IMR-90 (cell line): Measurements from ENCODE around the gene TENT5C. TPM values are rescaled to one million over a fixed set of nuclear protein-coding genes. Genes with fewer than 3 reads are reported as not detected.

Experiments
- ATAC-seq: fragments of 200-7000 bp; cut with Tn5 transposase; 2 replicates; pipeline ENCODE4 v1.9.1; 2020; ENCODE audit warnings: low read depth, mild to moderate bottlenecking, moderate library complexity
- BruUV-seq: library from RNA; stranded (reverse); fragments of 400-500 nt; replicated peaks from 2 replicates; lab custom pipeline; 2021; lab: Mats Ljungman, UMichigan
- CTCF ChIA-PET: fragments of 300-600 bp; formaldehyde crosslinking; extraction: SDS; loops from one replicate; lab custom pipeline; 2021; ENCODE audit warnings: antibody characterized with exemption; lab: Yijun Ruan, JAX
- POLR2A ChIA-PET: fragments of 300-600 bp; sonication (Branson Sonifier 250); formaldehyde crosslinking; loops from one replicate; lab custom pipeline; 2022; ENCODE audit warnings: antibody characterized with exemption; ENCODE audit not compliant: unreplicated experiment; lab: Charles Lee
- DNase-seq: peaks from one replicate; pipeline ENCODE4 v3.0.0; 2013
- H2AFZ ChIP-seq: replicated peaks from 2 replicates; pipeline ENCODE3; 2013; ENCODE audit warnings: low read length, mild to moderate bottlenecking; ENCODE audit not compliant: poor library complexity
- H2AK5ac ChIP-seq: 2 replicates; pipeline ENCODE4 v1.6.1; 2013; ENCODE audit warnings: low read depth, low read length, inconsistent platforms
- H2AK9ac ChIP-seq: replicated peaks from 2 replicates; pipeline ENCODE3; 2013; ENCODE audit warnings: mild to moderate bottlenecking, low read depth, low read length, moderate library complexity; ENCODE audit not compliant: poor library complexity
- H2BK120ac ChIP-seq: 2 replicates; pipeline ENCODE4 v1.6.1; 2013; ENCODE audit warnings: low read depth, low read length, inconsistent platforms
- H2BK15ac ChIP-seq: 3 replicates; pipeline ENCODE4 v1.6.1; 2013; ENCODE audit warnings: low read depth, low read length, inconsistent platforms
- H2BK20ac ChIP-seq: 2 replicates; pipeline ENCODE4 v1.6.1; 2013; ENCODE audit warnings: low read depth, mild to moderate bottlenecking, inconsistent platforms, low read length, moderate library complexity
- H2BK5ac ChIP-seq: 2 replicates; pipeline ENCODE4 v1.6.1; 2013; ENCODE audit warnings: mild to moderate bottlenecking, low read depth, low read length, inconsistent platforms; ENCODE audit not compliant: poor library complexity, severe bottlenecking
- H3K14ac ChIP-seq: replicated peaks from 2 replicates; pipeline ENCODE4 v1.6.1; 2013; ENCODE audit warnings: low read depth, low read length, inconsistent platforms
- H3K18ac ChIP-seq: 2 replicates; pipeline ENCODE4 v1.6.1; 2013; ENCODE audit warnings: low read depth, low read length, control low read depth
- H3K23ac ChIP-seq: 2 replicates; pipeline ENCODE4 v1.6.1; 2013; ENCODE audit warnings: low read depth, low read length, inconsistent platforms
- H3K27ac ChIP-seq: 2 replicates; pipeline ENCODE4 v1.5.1; 2013; ENCODE audit warnings: mild to moderate bottlenecking, control low read depth, low read length; ENCODE audit not compliant: insufficient read depth
- H3K27me3 ChIP-seq: 2 replicates; pipeline ENCODE4 v1.6.1; 2013; ENCODE audit warnings: low read length; ENCODE audit not compliant: control insufficient read depth, insufficient read depth
- H3K36me3 ChIP-seq: 2 replicates; pipeline ENCODE4 v1.6.1; 2013; ENCODE audit warnings: low read length, mixed read lengths; ENCODE audit not compliant: control insufficient read depth, insufficient read depth
- H3K4ac ChIP-seq: 2 replicates; pipeline ENCODE4 v1.6.1; 2013; ENCODE audit warnings: low read depth, low read length, inconsistent platforms
- H3K4me1 ChIP-seq: 2 replicates; pipeline ENCODE4 v1.6.1; 2013; ENCODE audit warnings: low read length, mixed read lengths; ENCODE audit not compliant: control insufficient read depth, insufficient read depth
- H3K4me2 ChIP-seq: 2 replicates; pipeline ENCODE4 v1.6.1; 2013; ENCODE audit warnings: low read depth, mild to moderate bottlenecking, control low read depth, low read length, moderate library complexity
- H3K4me3 ChIP-seq: 2 replicates; pipeline ENCODE4 v1.5.1; 2013; ENCODE audit warnings: low read depth, mild to moderate bottlenecking, control low read depth, low read length, moderate library complexity; ENCODE audit not compliant: insufficient read depth
- H3K56ac ChIP-seq: 2 replicates; pipeline ENCODE4 v1.6.1; 2013; ENCODE audit warnings: low read length, inconsistent platforms; ENCODE audit not compliant: insufficient read depth; ENCODE audit errors: extremely low read depth
- H3K79me1 ChIP-seq, 2 experiments: 2 replicates each; pipeline ENCODE4 v1.6.1; 2013; ENCODE audit warnings: low read length in 2 of 2, inconsistent platforms in 1 of 2, low read depth in 1 of 2
- H3K9ac ChIP-seq: 2 replicates; pipeline ENCODE4 v1.6.1; 2013; ENCODE audit warnings: low read depth, low read length, control low read depth
- H3K9me1 ChIP-seq: 2 replicates; pipeline ENCODE4 v1.6.1; 2013; ENCODE audit warnings: low read length, inconsistent platforms; ENCODE audit not compliant: insufficient read depth
- H3K9me3 ChIP-seq: 2 replicates; pipeline ENCODE4 v1.6.1; 2013; ENCODE audit warnings: low read length; ENCODE audit not compliant: control insufficient read depth, insufficient read depth
- H4K20me1 ChIP-seq: 2 replicates; pipeline ENCODE4 v1.6.1; 2013; ENCODE audit warnings: low read length, inconsistent platforms; ENCODE audit not compliant: insufficient read depth
- H4K5ac ChIP-seq: 2 replicates; pipeline ENCODE4 v1.6.1; 2013; ENCODE audit warnings: mild to moderate bottlenecking, low read depth, low read length, control low read depth
- H4K8ac ChIP-seq, 2 experiments: 2 replicates each; pipeline ENCODE4 v1.6.1; 2013; ENCODE audit warnings: low read depth in 2 of 2, low read length in 2 of 2, control low read depth in 1 of 2, inconsistent platforms in 1 of 2
- H4K91ac ChIP-seq: 2 replicates; pipeline ENCODE4 v1.6.1; 2013; ENCODE audit warnings: low read depth, low read length, inconsistent platforms; ENCODE audit not compliant: insufficient read depth
- BHLHE40 ChIP-seq: fragments of 150-350 bp; IDR thresholded peaks from 2 replicates; pipeline ENCODE4 v1.6.1; 2016; ENCODE audit warnings: mild to moderate bottlenecking, low read depth, low read length
- CEBPB ChIP-seq: IDR thresholded peaks from 2 replicates; pipeline ENCODE4 v1.6.1; 2012; ENCODE audit warnings: low read depth, low read length, improper control_type of control experiment
- CHD1 ChIP-seq: IDR thresholded peaks from 2 replicates; pipeline ENCODE4 v1.6.1; 2012; ENCODE audit warnings: low read depth, low read length, improper control_type of control experiment
- CTCF ChIP-seq: conservative IDR thresholded peaks from 2 replicates; pipeline ENCODE4 v1.5.1; 2012; ENCODE audit warnings: mild to moderate bottlenecking, low read depth, low read length, improper control_type of control experiment
- FOS ChIP-seq: fragments of 150-350 bp; IDR thresholded peaks from 2 replicates; pipeline ENCODE4 v1.6.1; 2016; ENCODE audit warnings: low read depth, low read length
- MAFK ChIP-seq: IDR thresholded peaks from 2 replicates; pipeline ENCODE4 v1.6.1; 2012; ENCODE audit warnings: low read depth, low read length, improper control_type of control experiment
- MXI1 ChIP-seq: IDR thresholded peaks from 2 replicates; pipeline ENCODE4 v1.6.1; 2012; ENCODE audit warnings: low read depth, mild to moderate bottlenecking, low read length, moderate library complexity, borderline replicate concordance
- POLR2A ChIP-seq: IDR thresholded peaks from 2 replicates; pipeline ENCODE4 v1.6.1; 2012; ENCODE audit warnings: mild to moderate bottlenecking, low read depth, low read length
- RAD21 ChIP-seq: IDR thresholded peaks from 2 replicates; pipeline ENCODE4 v1.6.1; 2012; ENCODE audit warnings: low read length, improper control_type of control experiment
- RCOR1 ChIP-seq: IDR thresholded peaks from 2 replicates; pipeline ENCODE4 v1.6.1; 2012; ENCODE audit warnings: mild to moderate bottlenecking, low read length, improper control_type of control experiment; ENCODE audit not compliant: insufficient replicate concordance
- RFX5 ChIP-seq: IDR thresholded peaks from 2 replicates; pipeline ENCODE4 v1.8.0; 2012; ENCODE audit warnings: low read depth, mild to moderate bottlenecking, low read length, moderate library complexity
- SMC3 ChIP-seq: fragments of 150-350 bp; IDR thresholded peaks from 2 replicates; pipeline ENCODE4 v1.6.1; 2016; ENCODE audit warnings: low read depth, mild to moderate bottlenecking, antibody characterized with exemption, low read length, moderate library complexity
- WGBS, 2 experiments: methylation state at CpG; one replicate each; pipeline versions ENCODE4 v1.1.5 to v1.1.7; 2013; ENCODE audit warnings: missing lambda C conversion rate in 2 of 2; ENCODE audit not compliant: insufficient read length in 1 of 2; ENCODE audit errors: extremely low coverage in 2 of 2; 5-methylcytosine and 5-hydroxymethylcytosine counted together
- dilution Hi-C: fragments of 300-500 bp; cut with HindIII; formaldehyde crosslinking; loops from one replicate; pipeline ENCODE4 v1.14.3; 2018; ENCODE audit warnings: low sequenced_read_pairs; ENCODE audit not compliant: unreplicated experiment
- in situ Hi-C: fragments of 300-500 bp; cut with MboI; formaldehyde crosslinking; loops from 3 replicates; pipeline ENCODE4 v1.14.3; 2019; ENCODE audit warnings: low sequenced_read_pairs, inconsistent platforms, mixed read lengths
- intact Hi-C: fragments of 100-400 bp; cut with micrococcal nuclease; formaldehyde crosslinking; loops from 2 replicates; pipeline ENCODE4 v1.10.0; 2022
- polyA plus RNA-seq, 3 experiments: library from polyadenylated mRNA; depleted of rRNA; stranded (reverse); fragments of >200 nt; gene quantifications; 2 replicates each; pipeline ENCODE4 v1.2.3, GENCODE V29; 2012; ENCODE audit warnings: low replicate concordance in 1 of 3
- total RNA-seq: library from RNA; depleted of rRNA; stranded (reverse); fragments of >200 nt; gene quantifications from 2 replicates; pipeline ENCODE4 v1.2.3, GENCODE V29; 2012

TENT5C gene
- total and polyA plus RNA-seq, 2 of the 4 experiments (the other 2 are of a cell fraction), result 1.5 to 4.1 TPM

GRCh38 chr1:117669572-117669971, 63.7 kb downstream of the TENT5C start:
- POLR2A ChIA-PET, result no interaction called here
- no peaks in the 10 kb centered on the region for H3K27me3 ChIP-seq
- no peaks in the 10 kb centered on the region for H3K79me1 ChIP-seq
- H3K9ac ChIP-seq, result no peak overlapping the region
- H2AK5ac ChIP-seq, result no peak overlapping the region
- no peak overlapping the region for H3K4ac ChIP-seq
- in situ Hi-C loops (no loop called here), intact Hi-C loops (no loop called here), dilution Hi-C loops (no loop called here)
- peaks cover 15% of the 10 kb centered on the region for H3K9me1 ChIP-seq
- no peak for DNase-seq
- ATAC-seq, result no peak
- H3K4me1 ChIP-seq, result peaks cover 12% of the 10 kb centered on the region
- no peak overlapping the region for H3K27ac ChIP-seq
- no peak overlapping the region for H4K8ac ChIP-seq
- H3K18ac ChIP-seq, result no peak overlapping the region
- H2AK9ac ChIP-seq, result no peak overlapping the region
- 73% methylated on average over 5 of the region's 7 CpGs; no CpG with 5 or more reads in 1 of the 2 experiments for WGBS, 2 experiments
- H2BK15ac ChIP-seq, result no peak overlapping the region
- no peak overlapping the region for H3K23ac ChIP-seq
- no peak overlapping the region for H4K5ac ChIP-seq
- H2BK20ac ChIP-seq, result no peak overlapping the region
- H3K4me3 ChIP-seq, result no peak overlapping the region
- H3K56ac ChIP-seq, result no peak overlapping the region
- CTCF ChIA-PET, result interaction anchor here (0.6 to 1.4 kb wide), 2 partner anchors 156 to 227 kb away, joined by 3 to 4 read pairs; no protein-coding TSS in a partner anchor
- TF ChIP-seq MAFK (no peak), SMC3 (no peak), FOS (no peak), BHLHE40 (no peak), RFX5 (no peak), CHD1 (no peak), CTCF (no peak), RCOR1 (no peak), CEBPB (no peak), RAD21 (no peak), MXI1 (no peak), POLR2A (no peak)
- H2BK5ac ChIP-seq, result no peak overlapping the region
- BruUV-seq, result no TSS peak
- no peaks in the 10 kb centered on the region for H3K9me3 ChIP-seq
- H3K14ac ChIP-seq, result no peak overlapping the region
- no peak overlapping the region for H4K91ac ChIP-seq
- H3K36me3 ChIP-seq, result no peaks in the 10 kb centered on the region
- H2AFZ ChIP-seq, result peak overlapping the region; percentile 6
- H2BK120ac ChIP-seq, result no peak overlapping the region
- H3K4me2 ChIP-seq, result no peak overlapping the region
- H4K20me1 ChIP-seq, result no peaks in the 10 kb centered on the region; the same call in 1 of the 2 replicates
